PC-3 (cell line): Measurements from ENCODE around the gene GSDME. TPM values are rescaled to one million over a fixed set of nuclear protein-coding genes. Genes with fewer than 3 reads are reported as not detected.

ENCODE experiments used
- ATAC-seq: fragments of 200-7000 bp; cut with Tn5 transposase; 2 replicates; pipeline ENCODE4 v1.9.1; 2020; ENCODE audit warnings: mild to moderate bottlenecking, moderate library complexity
- BruUV-seq: library from RNA; stranded (reverse); fragments of 400-500 nt; replicated peaks from 2 replicates; lab custom pipeline; 2021; lab: Mats Ljungman, UMichigan
- CTCF ChIA-PET: fragments of 300-600 bp; sonication (Branson Sonifier 250); formaldehyde crosslinking; loops from one replicate; lab custom pipeline; 2022; ENCODE audit warnings: antibody characterized with exemption; lab: Charles Lee
- POLR2A ChIA-PET: fragments of 300-600 bp; sonication (Branson Sonifier 250); formaldehyde crosslinking; loops from one replicate; lab custom pipeline; 2022; ENCODE audit warnings: antibody characterized with exemption; ENCODE audit not compliant: unreplicated experiment; lab: Charles Lee
- DNase-seq: peaks from one replicate; pipeline ENCODE4 v3.0.0-alpha.2; 2015
- H2AFZ ChIP-seq: fragments of 300-600 bp; sonication (generic); 2 replicates; pipeline ENCODE4 v1.6.0; 2016; ENCODE audit warnings: antibody characterized with exemption, low read length
- H3F3A ChIP-seq: fragments of 300-600 bp; sonication (generic); one replicate; pipeline ENCODE4 v1.6.0; 2017; ENCODE audit warnings: antibody characterized with exemption, low read length, control low read depth, mild to moderate bottlenecking; ENCODE audit not compliant: unreplicated experiment
- H3K27ac ChIP-seq: fragments of 300-600 bp; sonication (generic); 2 replicates; pipeline ENCODE4 v1.5.1; 2016; ENCODE audit warnings: mild to moderate bottlenecking, low read length
- H3K27me3 ChIP-seq: fragments of 300-600 bp; sonication (generic); 2 replicates; pipeline ENCODE4 v1.6.1; 2016; ENCODE audit warnings: low read length, mixed read lengths
- H3K36me3 ChIP-seq: fragments of 300-600 bp; sonication (generic); 2 replicates; pipeline ENCODE4 v1.6.1; 2016; ENCODE audit warnings: low read depth, mixed run types, low read length, mixed read lengths
- H3K4me1 ChIP-seq: fragments of 300-600 bp; sonication (generic); 2 replicates; pipeline ENCODE4 v1.5.1; 2016; ENCODE audit warnings: low read length; ENCODE audit not compliant: insufficient read depth
- H3K4me2 ChIP-seq: fragments of 300-600 bp; sonication (generic); 2 replicates; pipeline ENCODE4 v1.6.0; 2016; ENCODE audit warnings: low read length
- H3K4me3 ChIP-seq: fragments of 300-600 bp; sonication (generic); 2 replicates; pipeline ENCODE4 v1.5.1; 2016; ENCODE audit warnings: mild to moderate bottlenecking, low read length, mixed read lengths
- H3K79me2 ChIP-seq: fragments of 300-600 bp; sonication (generic); 2 replicates; pipeline ENCODE4 v1.6.1; 2017; ENCODE audit warnings: low read length, mixed read lengths
- H3K9ac ChIP-seq: fragments of 300-600 bp; sonication (generic); 2 replicates; pipeline ENCODE4 v1.6.0; 2016; ENCODE audit warnings: mild to moderate bottlenecking, low read length
- H3K9me2 ChIP-seq: fragments of 300-600 bp; sonication (generic); replicated peaks from 2 replicates; pipeline ENCODE4 v1.6.1; 2016; ENCODE audit warnings: mixed run types, low read length, mixed read lengths
- H3K9me3 ChIP-seq: fragments of 300-600 bp; sonication (generic); 2 replicates; pipeline ENCODE4 v1.6.1; 2016; ENCODE audit warnings: low read length, mixed read lengths
- H4K20me1 ChIP-seq: fragments of 300-600 bp; sonication (generic); 2 replicates; pipeline ENCODE4 v1.6.1; 2016; ENCODE audit warnings: low read length, mixed read lengths
- CTCF ChIP-seq: fragments of 300-600 bp; sonication (generic); conservative IDR thresholded peaks from 2 replicates; pipeline ENCODE4 v1.5.1; 2017; ENCODE audit warnings: antibody characterized with exemption, low read depth, mild to moderate bottlenecking, low read length
- EZH2 ChIP-seq: fragments of 300-600 bp; sonication (generic); IDR thresholded peaks from one replicate; pipeline ENCODE4 v1.6.1; 2017; ENCODE audit warnings: antibody characterized with exemption, mild to moderate bottlenecking, low read length; ENCODE audit not compliant: unreplicated experiment
- EZH2phosphoT487 ChIP-seq: fragments of 300-600 bp; sonication (generic); IDR thresholded peaks from 2 replicates; pipeline ENCODE4 v1.6.1; 2018; ENCODE audit warnings: mild to moderate bottlenecking, antibody characterized with exemption, low read length, borderline replicate concordance
- intact Hi-C: fragments of 100-400 bp; cut with micrococcal nuclease; formaldehyde crosslinking; loops from 2 replicates; pipeline ENCODE4 v1.9.0; 2023
- total RNA-seq: library from RNA; depleted of rRNA; stranded (reverse); fragments of >200 nt; gene quantifications from 2 replicates; pipeline ENCODE4 v1.2.3, GENCODE V29; 2014

The GSDME gene
- total RNA-seq, 1 experiment from 2014 or later: 12.0 TPM

- Histone ChIP-seq H3K36me3 (no peaks in the 10 kb centered on the region), H3K9me2 (no peaks in the 10 kb centered on the region), H3F3A (no peaks in the 10 kb centered on the region), H3K9ac (no peak overlapping the region), H3K79me2 (no peaks in the 10 kb centered on the region), H3K27me3 (no peaks in the 10 kb centered on the region), H3K4me3 (no peak overlapping the region), H3K4me2 (no peak overlapping the region), H2AFZ (no peak overlapping the region), H3K9me3 (no peaks in the 10 kb centered on the region), H3K27ac (no peak overlapping the region), H4K20me1 (no peaks in the 10 kb centered on the region), H3K4me1 (peaks cover 8% of the 10 kb centered on the region)
- POLR2A ChIA-PET: no interaction called here
- BruUV-seq: no TSS peak
- no peak for ATAC-seq
- intact Hi-C loops: no loop called here
- CTCF ChIA-PET: no interaction called here
- no peak for DNase-seq
- TF ChIP-seq EZH2phosphoT487 (no peak), EZH2 (no peak), CTCF (no peak)
Observed at GRCh38 chr7:24707988-24708615, 49.2 kb downstream of the GSDME start.

GRCh38 chr7:24706211-24707170 lies 50.8 kb downstream of the GSDME start:
- peaks cover 24% of the 10 kb centered on the region for H3K4me1 ChIP-seq
- no peak overlapping the region for H3K4me2 ChIP-seq
- BruUV-seq: no TSS peak
- H3K9me2 ChIP-seq: no peaks in the 10 kb centered on the region
- H3K27ac ChIP-seq: no peak overlapping the region
- H3K9me3 ChIP-seq: no peaks in the 10 kb centered on the region
- ChIA-PET POLR2A (no interaction called here), CTCF (no interaction called here)
- H3K9ac ChIP-seq: no peak overlapping the region
- intact Hi-C loops: no loop called here
- H4K20me1 ChIP-seq: no peaks in the 10 kb centered on the region
- H2AFZ ChIP-seq: no peak overlapping the region
- no peaks in the 10 kb centered on the region for H3K36me3 ChIP-seq
- H3K27me3 ChIP-seq: no peaks in the 10 kb centered on the region
- no peaks in the 10 kb centered on the region for H3F3A ChIP-seq
- DNase-seq (no peak), ATAC-seq (no peak)
- H3K4me3 ChIP-seq: no peak overlapping the region
- TF ChIP-seq CTCF (no peak), EZH2phosphoT487 (no peak)
- no peaks in the 10 kb centered on the region for H3K79me2 ChIP-seq
